ENCODE results near the gene PLXNA1.

The PLXNA1 gene

DNA sequence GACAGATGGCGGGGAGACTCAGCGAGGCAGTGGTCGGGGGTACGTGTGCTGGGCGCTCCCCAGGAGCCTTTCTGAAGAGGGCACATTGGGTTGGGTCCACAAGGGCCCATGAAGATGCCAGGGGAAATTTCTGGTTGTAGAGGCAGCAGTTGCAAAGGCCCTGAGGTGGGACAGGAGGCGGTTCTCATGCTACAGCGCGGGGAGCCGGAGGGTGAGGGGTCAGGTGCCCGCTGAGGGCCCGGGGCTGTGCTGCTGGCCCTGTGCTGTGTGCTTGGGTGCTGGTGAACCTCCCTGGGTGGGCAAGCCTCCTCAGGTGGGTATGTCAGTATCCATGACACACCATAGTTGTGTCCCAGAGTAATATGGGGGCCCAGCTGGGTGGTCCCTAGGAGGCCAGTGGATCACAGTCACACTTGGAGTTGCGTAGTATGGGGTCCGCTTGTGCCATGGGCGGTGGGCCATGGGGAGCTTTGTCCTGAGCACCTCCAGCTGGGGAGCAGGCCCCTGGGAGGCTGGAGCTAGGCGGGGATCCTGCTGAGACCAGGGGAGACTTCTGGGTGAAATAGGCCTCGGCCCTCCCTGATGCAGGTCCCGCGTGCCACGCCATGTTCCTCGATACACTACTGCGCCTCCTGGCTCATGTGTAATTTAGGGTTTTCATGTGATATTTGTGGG, 44.3 kb downstream of the PLXNA1 start:
- Histone ChIP-seq H3K36me3 (ENCODE audit: control insufficient read depth in 4 of 4, insufficient read depth in 4 of 4, low read length in 3 of 4) (no peaks in the 10 kb centered on the region), H3K9me3 (ENCODE audit: control extremely low read depth in 1 of 5, control insufficient read depth in 4 of 5, insufficient read depth in 2 of 5, low read depth in 1 of 5, low read length in 4 of 5) (no peaks in the 10 kb centered on the region), H3K4me3 (ENCODE audit: control insufficient read depth in 1 of 7, extremely low read depth in 1 of 7, insufficient read depth in 4 of 7, low read depth in 2 of 7, low read length in 6 of 7) (no peak overlapping the region), H3K27me3 (replicated peaks in 2 of 5; ENCODE audit: control insufficient read depth in 4 of 5, insufficient read depth in 5 of 5, low read length in 4 of 5) (peaks cover 0 to 3% (median 0%) of the 10 kb centered on the region in 5 experiments), H3K27ac (ENCODE audit: insufficient read depth in 1 of 2, low read depth in 1 of 2, low read length in 2 of 2, poor library complexity in 1 of 2, severe bottlenecking in 2 of 2) (no peak overlapping the region), H3K4me1 (ENCODE audit: control extremely low read depth in 1 of 4, control insufficient read depth in 4 of 4, insufficient read depth in 4 of 4, low read length in 3 of 4) (peaks cover 0 to 6% (median 4%) of the 10 kb centered on the region in 4 experiments)
- ChIA-PET CTCF (no interaction called here), POLR2A (no interaction called here)
- 98% methylated on average over 14 of the region's 21 CpGs for WGBS (ENCODE audit: insufficient coverage)
- DNase-seq, result no peak

DNA sequence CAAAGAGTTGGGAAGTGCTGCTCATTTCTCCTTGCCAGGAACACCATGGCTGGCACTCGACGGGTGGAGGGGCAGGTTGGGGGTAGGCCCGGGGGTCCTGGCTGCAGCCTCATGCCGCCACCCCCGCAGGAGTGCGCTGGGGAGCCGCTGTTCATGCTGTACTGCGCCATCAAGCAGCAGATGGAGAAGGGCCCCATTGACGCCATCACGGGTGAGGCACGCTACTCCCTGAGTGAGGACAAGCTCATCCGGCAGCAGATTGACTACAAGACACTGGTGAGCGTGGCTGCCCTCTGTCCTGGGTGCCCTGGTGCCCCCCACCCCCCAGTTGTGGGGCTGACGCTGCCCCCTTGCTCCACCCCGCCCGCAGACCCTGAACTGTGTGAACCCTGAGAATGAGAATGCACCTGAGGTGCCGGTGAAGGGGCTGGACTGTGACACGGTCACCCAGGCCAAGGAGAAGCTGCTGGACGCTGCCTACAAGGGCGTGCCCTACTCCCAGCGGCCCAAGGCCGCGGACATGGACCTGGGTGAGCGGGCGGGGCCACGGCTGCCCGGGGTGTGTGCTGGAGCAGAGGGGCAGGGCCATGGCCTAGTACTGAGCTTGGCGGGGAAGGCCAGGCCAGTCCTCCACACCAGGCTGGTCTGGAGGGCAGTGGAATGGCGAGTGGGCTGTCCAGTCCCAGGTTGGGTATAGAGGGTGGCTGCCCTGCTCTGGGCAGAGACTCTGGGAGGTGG, 45.1 kb downstream of the PLXNA1 start:
- no peak for DNase-seq
- ChIA-PET POLR2A (no interaction called here), CTCF (no interaction called here)
- 97% methylated on average over 23 of the region's 29 CpGs for WGBS (ENCODE audit: insufficient coverage)
- Histone ChIP-seq H3K36me3 (ENCODE audit: control insufficient read depth in 4 of 4, insufficient read depth in 4 of 4, low read length in 3 of 4) (no peaks in the 10 kb centered on the region), H3K4me1 (ENCODE audit: control extremely low read depth in 1 of 4, control insufficient read depth in 4 of 4, insufficient read depth in 4 of 4, low read length in 3 of 4) (peaks cover 0 to 6% (median 4%) of the 10 kb centered on the region in 4 experiments), H3K4me3 (ENCODE audit: control insufficient read depth in 1 of 7, extremely low read depth in 1 of 7, insufficient read depth in 4 of 7, low read depth in 2 of 7, low read length in 6 of 7) (no peak overlapping the region), H3K9me3 (ENCODE audit: control extremely low read depth in 1 of 5, control insufficient read depth in 4 of 5, insufficient read depth in 2 of 5, low read depth in 1 of 5, low read length in 4 of 5) (no peaks in the 10 kb centered on the region), H3K27ac (ENCODE audit: insufficient read depth in 1 of 2, low read depth in 1 of 2, low read length in 2 of 2, poor library complexity in 1 of 2, severe bottlenecking in 2 of 2) (no peak overlapping the region), H3K27me3 (replicated peaks in 2 of 5; ENCODE audit: control insufficient read depth in 4 of 5, insufficient read depth in 5 of 5, low read length in 4 of 5) (peaks cover 0 to 3% (median 0%) of the 10 kb centered on the region in 5 experiments)

DNA sequence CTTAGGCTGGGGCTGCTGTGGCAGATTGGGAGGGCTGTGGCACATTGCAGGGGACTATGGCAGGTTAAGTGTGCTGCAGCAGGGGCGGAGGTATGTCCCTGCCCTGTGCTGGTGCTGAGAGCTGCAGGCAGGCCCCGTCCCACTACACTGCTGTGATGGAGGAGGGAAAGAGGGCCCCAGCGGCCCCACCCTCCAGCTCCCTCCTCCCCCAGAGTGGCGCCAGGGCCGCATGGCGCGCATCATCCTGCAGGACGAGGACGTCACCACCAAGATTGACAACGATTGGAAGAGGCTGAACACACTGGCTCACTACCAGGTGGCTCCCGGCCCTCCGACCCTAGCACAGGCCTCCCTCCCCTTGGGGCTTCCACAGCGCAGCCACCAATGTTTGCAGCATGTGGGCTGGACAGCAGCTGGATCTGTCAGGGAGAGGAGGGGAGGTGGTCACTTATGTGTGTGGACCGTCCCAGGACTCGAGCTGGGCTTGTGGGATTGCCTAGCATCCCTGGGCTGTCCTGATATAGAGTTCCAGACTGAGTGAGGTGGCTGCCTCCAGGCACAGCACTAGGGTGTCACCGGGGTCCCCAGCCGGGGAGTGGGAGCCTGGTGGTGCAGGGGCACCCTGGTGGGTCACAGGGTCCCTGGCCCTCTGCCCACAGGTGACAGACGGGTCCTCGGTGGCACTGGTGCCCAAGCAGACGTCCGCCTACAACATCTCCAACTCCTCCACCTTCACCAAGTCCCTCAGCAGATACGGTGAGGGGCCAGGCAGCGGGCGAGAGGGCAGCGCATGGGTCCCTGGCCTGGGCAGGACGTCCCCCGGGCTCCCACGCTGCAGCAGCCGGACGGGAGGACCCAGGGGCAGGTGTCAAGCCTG, 46.1 kb downstream of the PLXNA1 start:
- H3K36me3 ChIP-seq (ENCODE audit: control insufficient read depth in 4 of 4, insufficient read depth in 4 of 4, low read length in 3 of 4), result no peaks in the 10 kb centered on the region
- WGBS (ENCODE audit: insufficient coverage), result 97% methylated on average over 23 of the region's 30 CpGs

DNA sequence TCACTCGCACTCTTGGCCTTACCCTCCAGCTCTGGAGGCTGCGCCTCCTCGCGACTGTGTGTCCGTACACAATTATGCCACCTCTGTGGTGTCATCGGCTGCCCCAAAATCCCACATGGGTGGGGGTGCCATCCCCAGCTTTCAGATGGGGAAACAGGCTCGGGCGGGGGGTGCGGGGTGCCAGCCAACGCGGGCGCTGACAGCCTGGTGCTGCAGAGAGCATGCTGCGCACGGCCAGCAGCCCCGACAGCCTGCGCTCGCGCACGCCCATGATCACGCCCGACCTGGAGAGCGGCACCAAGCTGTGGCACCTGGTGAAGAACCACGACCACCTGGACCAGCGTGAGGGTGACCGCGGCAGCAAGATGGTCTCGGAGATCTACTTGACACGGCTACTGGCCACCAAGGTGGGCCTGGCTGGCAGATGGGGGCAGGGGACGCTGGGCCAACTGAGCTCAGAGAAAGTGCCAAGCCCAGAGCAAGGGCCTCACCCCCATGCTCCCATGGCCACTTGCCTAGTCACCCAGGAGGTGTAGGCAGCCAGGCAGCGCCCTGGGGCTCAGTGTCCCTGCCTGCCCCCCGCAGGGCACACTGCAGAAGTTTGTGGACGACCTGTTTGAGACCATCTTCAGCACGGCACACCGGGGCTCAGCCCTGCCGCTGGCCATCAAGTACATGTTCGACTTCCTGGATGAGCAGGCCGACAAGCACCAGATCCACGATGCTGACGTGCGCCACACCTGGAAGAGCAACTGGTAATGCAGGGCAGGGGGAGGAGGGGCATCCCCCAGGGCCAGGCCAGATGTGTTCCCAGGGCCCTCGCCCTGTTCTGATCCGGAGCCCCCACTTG, 47.0 kb downstream of the PLXNA1 start:
- WGBS (ENCODE audit: insufficient coverage), result 96% methylated on average over 42 of the region's 42 CpGs
- Histone ChIP-seq H3K9me3 (ENCODE audit: control extremely low read depth in 1 of 5, control insufficient read depth in 4 of 5, insufficient read depth in 2 of 5, low read depth in 1 of 5, low read length in 4 of 5) (no peaks in the 10 kb centered on the region), H3K36me3 (ENCODE audit: control insufficient read depth in 4 of 4, insufficient read depth in 4 of 4, low read length in 3 of 4) (no peaks in the 10 kb centered on the region), H3K4me1 (ENCODE audit: control extremely low read depth in 1 of 4, control insufficient read depth in 4 of 4, insufficient read depth in 4 of 4, low read length in 3 of 4) (peaks cover 0 to 6% (median 4%) of the 10 kb centered on the region in 4 experiments), H3K27ac (ENCODE audit: insufficient read depth in 1 of 2, low read depth in 1 of 2, low read length in 2 of 2, poor library complexity in 1 of 2, severe bottlenecking in 2 of 2) (no peak overlapping the region), H3K4me3 (ENCODE audit: control insufficient read depth in 1 of 7, extremely low read depth in 1 of 7, insufficient read depth in 4 of 7, low read depth in 2 of 7, low read length in 6 of 7) (no peak overlapping the region), H3K27me3 (replicated peaks in 2 of 5; ENCODE audit: control insufficient read depth in 4 of 5, insufficient read depth in 5 of 5, low read length in 4 of 5) (peaks cover 0 to 3% (median 0%) of the 10 kb centered on the region in 5 experiments)
- CTCF ChIA-PET, result no interaction called here
- DNase-seq, result no peak
- POLR2A ChIA-PET, result no interaction called here

More for the DNA sequence above, 46.1 kb downstream of the PLXNA1 start:
- DNase-seq, result no peak
- no peak overlapping the region for H3K4me3 ChIP-seq (ENCODE audit: control insufficient read depth in 1 of 7, extremely low read depth in 1 of 7, insufficient read depth in 4 of 7, low read depth in 2 of 7, low read length in 6 of 7)
- peaks cover 0 to 3% (median 0%) of the 10 kb centered on the region in 5 experiments for H3K27me3 ChIP-seq (replicated peaks in 2 of 5; ENCODE audit: control insufficient read depth in 4 of 5, insufficient read depth in 5 of 5, low read length in 4 of 5)
- CTCF ChIA-PET, result no interaction called here
- H3K9me3 ChIP-seq (ENCODE audit: control extremely low read depth in 1 of 5, control insufficient read depth in 4 of 5, insufficient read depth in 2 of 5, low read depth in 1 of 5, low read length in 4 of 5), result no peaks in the 10 kb centered on the region
- H3K27ac ChIP-seq (ENCODE audit: insufficient read depth in 1 of 2, low read depth in 1 of 2, low read length in 2 of 2, poor library complexity in 1 of 2, severe bottlenecking in 2 of 2), result no peak overlapping the region
- H3K4me1 ChIP-seq (ENCODE audit: control extremely low read depth in 1 of 4, control insufficient read depth in 4 of 4, insufficient read depth in 4 of 4, low read length in 3 of 4), result peaks cover 0 to 6% (median 4%) of the 10 kb centered on the region in 4 experiments
- POLR2A ChIA-PET, result no interaction called here

DNA sequence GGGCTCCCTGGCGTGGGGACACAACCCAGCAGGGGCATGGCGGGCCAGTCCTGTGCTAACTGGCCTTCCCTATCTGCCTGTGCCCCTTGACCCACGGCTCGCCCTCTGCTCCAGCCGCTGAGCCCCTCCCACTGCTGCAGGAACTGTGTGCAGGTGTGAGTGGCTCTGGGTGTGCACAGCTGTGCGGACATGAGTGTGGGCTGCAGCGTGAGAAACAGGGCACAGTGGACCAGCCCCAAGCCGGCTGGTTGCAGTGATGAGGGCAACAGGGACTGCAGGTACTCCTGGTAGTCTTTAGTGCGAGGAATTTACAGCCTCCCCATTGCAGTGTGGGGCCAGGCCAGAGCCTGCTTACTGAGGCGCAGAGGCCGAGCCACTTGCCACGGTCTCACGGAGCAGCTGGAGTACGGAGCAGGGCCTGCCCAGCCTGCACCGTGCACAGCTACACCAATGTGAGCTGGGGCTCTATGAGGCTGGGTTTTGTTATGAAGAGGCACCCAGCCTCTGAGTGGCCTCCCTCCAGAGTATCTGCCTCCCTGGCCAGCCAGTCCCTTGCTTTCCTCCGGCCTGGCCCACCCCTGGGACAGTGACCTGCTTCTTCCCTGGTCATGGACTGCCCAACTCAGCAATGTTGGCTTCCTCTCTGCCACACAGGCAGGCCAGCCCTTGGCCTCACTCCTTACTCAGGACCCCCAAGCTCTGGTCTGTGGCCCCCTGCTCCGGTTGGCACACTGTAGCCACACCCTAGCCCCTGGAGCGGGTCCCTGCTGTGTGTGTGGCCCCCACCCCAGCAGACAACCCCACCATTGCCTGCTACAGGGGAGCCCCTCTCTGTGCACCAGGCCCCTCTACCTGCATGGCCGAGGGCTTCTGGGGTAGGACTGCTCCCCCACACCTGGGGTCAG, 47.8 kb downstream of the PLXNA1 start:
- H3K9me3 ChIP-seq (ENCODE audit: control extremely low read depth in 1 of 5, control insufficient read depth in 4 of 5, insufficient read depth in 2 of 5, low read depth in 1 of 5, low read length in 4 of 5), result no peaks in the 10 kb centered on the region
- H3K36me3 ChIP-seq (ENCODE audit: control insufficient read depth in 4 of 4, insufficient read depth in 4 of 4, low read length in 3 of 4), result no peaks in the 10 kb centered on the region
- POLR2A ChIA-PET, result no interaction called here
- DNase-seq, result no peak
- WGBS (ENCODE audit: insufficient coverage), result 97% methylated on average over 19 of the region's 19 CpGs
- H3K4me1 ChIP-seq (ENCODE audit: control extremely low read depth in 1 of 4, control insufficient read depth in 4 of 4, insufficient read depth in 4 of 4, low read length in 3 of 4), result peaks cover 0 to 6% (median 2%) of the 10 kb centered on the region in 4 experiments
- H3K27ac ChIP-seq (ENCODE audit: insufficient read depth in 1 of 2, low read depth in 1 of 2, low read length in 2 of 2, poor library complexity in 1 of 2, severe bottlenecking in 2 of 2), result no peak overlapping the region
- CTCF ChIA-PET, result no interaction called here
- H3K27me3 ChIP-seq (replicated peaks in 2 of 5; ENCODE audit: control insufficient read depth in 4 of 5, insufficient read depth in 5 of 5, low read length in 4 of 5), result peaks cover 0 to 3% (median 0%) of the 10 kb centered on the region in 5 experiments
- no peak overlapping the region for H3K4me3 ChIP-seq (ENCODE audit: control insufficient read depth in 1 of 7, extremely low read depth in 1 of 7, insufficient read depth in 4 of 7, low read depth in 2 of 7, low read length in 6 of 7)

DNA sequence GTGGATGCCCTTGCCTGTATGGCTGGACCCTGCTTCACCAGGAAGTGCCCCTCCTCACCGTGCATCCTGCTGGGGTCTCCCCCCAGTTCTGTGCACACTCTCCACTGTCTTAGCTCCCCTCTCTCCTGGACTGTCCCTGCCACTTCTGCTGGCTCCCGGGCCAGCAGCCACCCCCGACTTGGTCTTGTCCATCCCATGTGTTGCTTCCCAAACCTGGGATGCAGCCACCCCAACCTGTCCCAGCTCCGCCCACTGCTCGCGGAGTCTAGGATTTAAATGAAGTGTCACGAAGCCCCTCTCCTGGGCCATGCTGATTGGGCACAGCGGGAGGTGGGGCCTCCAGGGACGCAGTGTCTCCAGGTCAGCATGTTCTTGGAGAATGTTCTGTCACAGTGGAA, 48.5 kb downstream of the PLXNA1 start:
- peaks cover 0 to 3% (median 0%) of the 10 kb centered on the region in 5 experiments for H3K27me3 ChIP-seq (replicated peaks in 2 of 5; ENCODE audit: control insufficient read depth in 4 of 5, insufficient read depth in 5 of 5, low read length in 4 of 5)
- H3K4me3 ChIP-seq (ENCODE audit: control insufficient read depth in 1 of 7, extremely low read depth in 1 of 7, insufficient read depth in 4 of 7, low read depth in 2 of 7, low read length in 6 of 7), result no peak overlapping the region
- H3K9me3 ChIP-seq (ENCODE audit: control extremely low read depth in 1 of 5, control insufficient read depth in 4 of 5, insufficient read depth in 2 of 5, low read depth in 1 of 5, low read length in 4 of 5), result no peaks in the 10 kb centered on the region
- ChIA-PET CTCF (no interaction called here), POLR2A (no interaction called here)
- H3K27ac ChIP-seq (ENCODE audit: insufficient read depth in 1 of 2, low read depth in 1 of 2, low read length in 2 of 2, poor library complexity in 1 of 2, severe bottlenecking in 2 of 2), result no peak overlapping the region
- no peak for DNase-seq
- H3K4me1 ChIP-seq (ENCODE audit: control extremely low read depth in 1 of 4, control insufficient read depth in 4 of 4, insufficient read depth in 4 of 4, low read length in 3 of 4), result peaks cover 0 to 2% (median 0%) of the 10 kb centered on the region in 4 experiments
- H3K36me3 ChIP-seq (ENCODE audit: control insufficient read depth in 4 of 4, insufficient read depth in 4 of 4, low read length in 3 of 4), result no peaks in the 10 kb centered on the region
- WGBS (ENCODE audit: insufficient coverage), result 94% methylated on average over 9 of the region's 9 CpGs
